Measurements from ENCODE around the gene VRK1. TPM values are rescaled to one million over a fixed set of nuclear protein-coding genes. Genes with fewer than 3 reads are reported as not detected.

Gene VRK1
- polyA plus RNA-seq, 1 experiment = 3.7 TPM

- ChIA-PET POLR2A (no interaction called here), CTCF (interaction anchor here (0.6 kb wide), 1 partner anchor 113 kb away, joined by 3 read pairs; no protein-coding TSS in a partner anchor)
- Histone ChIP-seq H3K4me3 (ENCODE audit: low read depth, low read length) (no peak overlapping the region), H3K27me3 (ENCODE audit: control insufficient read depth, insufficient read depth, low read length) (no peaks in the 10 kb centered on the region), H3K36me3 (ENCODE audit: control insufficient read depth, insufficient read depth, low read length) (no peaks in the 10 kb centered on the region)
- no peak for TF ChIP-seq CTCF (IDR thresholded peaks at IDR 0.05; ENCODE audit: insufficient read depth, low read depth, low read length)
- no peak for DNase-seq (ENCODE audit: low read depth)
These were observed 97.8 kb downstream of the VRK1 start for GRCh38 chr14:96894966-96895365.

GRCh38 chr14:96895658-96896271, 98.6 kb downstream of the VRK1 start:
- no peak for TF ChIP-seq CTCF (IDR thresholded peaks at IDR 0.05; ENCODE audit: insufficient read depth, low read depth, low read length)
- ChIA-PET CTCF (no interaction called here), POLR2A (no interaction called here)
- no peak for DNase-seq (ENCODE audit: low read depth)
- Histone ChIP-seq H3K36me3 (ENCODE audit: control insufficient read depth, insufficient read depth, low read length) (no peaks in the 10 kb centered on the region), H3K27me3 (ENCODE audit: control insufficient read depth, insufficient read depth, low read length) (no peaks in the 10 kb centered on the region), H3K4me3 (ENCODE audit: low read depth, low read length) (no peak overlapping the region)

- Histone ChIP-seq H3K36me3 (ENCODE audit: control insufficient read depth, insufficient read depth, low read length) (no peaks in the 10 kb centered on the region), H3K27me3 (ENCODE audit: control insufficient read depth, insufficient read depth, low read length) (no peaks in the 10 kb centered on the region), H3K4me3 (ENCODE audit: low read depth, low read length) (no peak overlapping the region)
- no peak for TF ChIP-seq CTCF (IDR thresholded peaks at IDR 0.05; ENCODE audit: insufficient read depth, low read depth, low read length)
- ChIA-PET POLR2A (no interaction called here), CTCF (no interaction called here)
- DNase-seq (ENCODE audit: low read depth) = no peak
These were observed 100.0 kb downstream of the VRK1 start for GRCh38 chr14:96897184-96897583.

GRCh38 chr14:96901227-96901626, 104.0 kb downstream of the VRK1 start:
- DNase-seq (ENCODE audit: low read depth) = no peak
- ChIA-PET POLR2A (no interaction called here), CTCF (no interaction called here)
- H3K4me3 ChIP-seq (ENCODE audit: low read depth, low read length) = no peak overlapping the region
- H3K36me3 ChIP-seq (ENCODE audit: control insufficient read depth, insufficient read depth, low read length) = no peaks in the 10 kb centered on the region
- H3K27me3 ChIP-seq (ENCODE audit: control insufficient read depth, insufficient read depth, low read length) = no peaks in the 10 kb centered on the region
- no peak for TF ChIP-seq CTCF (IDR thresholded peaks at IDR 0.05; ENCODE audit: insufficient read depth, low read depth, low read length)

- no peak for TF ChIP-seq CTCF (IDR thresholded peaks at IDR 0.05; ENCODE audit: insufficient read depth, low read depth, low read length)
- CTCF ChIA-PET = no interaction called here
- Histone ChIP-seq H3K36me3 (ENCODE audit: control insufficient read depth, insufficient read depth, low read length) (no peaks in the 10 kb centered on the region), H3K27me3 (ENCODE audit: control insufficient read depth, insufficient read depth, low read length) (no peaks in the 10 kb centered on the region), H3K4me3 (ENCODE audit: low read depth, low read length) (no peak overlapping the region)
- no peak for DNase-seq (ENCODE audit: low read depth)
- POLR2A ChIA-PET = no interaction called here
These were observed 104.8 kb downstream of the VRK1 start for GRCh38 chr14:96902004-96902403.

Data from BJ (cell line).